ENCODE measurements around the gene ACE.

Gene ACE

GRCh38 chr17:63476854-63477479 lies at the start of gene ACE:
Gene ACE (plus strand): TSS chr17:63477061. CDS start chr17:63477095, 34 bp downstream.
- FAIRE-seq, result no peak

- no peak for FAIRE-seq
Measured at GRCh38 chr17:63429766-63430165, 47.1 kb upstream of the ACE start.

GRCh38 chr17:63430223-63430622 lies 46.6 kb upstream of the ACE start:
- FAIRE-seq, result no peak

- no peak for FAIRE-seq
Measured at GRCh38 chr17:63431618-63431938, 45.3 kb upstream of the ACE start.

- no peak for FAIRE-seq
Measured at GRCh38 chr17:63431939-63432804, 44.7 kb upstream of the ACE start.

GRCh38 chr17:63433746-63434591 lies 42.9 kb upstream of the ACE start:
- no peak for FAIRE-seq

GRCh38 chr17:63434951-63435571 lies 41.8 kb upstream of the ACE start:
- FAIRE-seq, result no peak

- no peak for FAIRE-seq
Measured at GRCh38 chr17:63435681-63436522, 41.0 kb upstream of the ACE start.

- no peak for FAIRE-seq
Measured at GRCh38 chr17:63436523-63437110, 40.2 kb upstream of the ACE start.

- FAIRE-seq, result no peak
Measured at GRCh38 chr17:63437287-63438091, 39.4 kb upstream of the ACE start.

GRCh38 chr17:63438092-63439051 lies 38.5 kb upstream of the ACE start:
- no peak for FAIRE-seq

GRCh38 chr17:63439687-63440086 lies 37.2 kb upstream of the ACE start:
- no peak for FAIRE-seq

GRCh38 chr17:63440127-63440769 lies 36.6 kb upstream of the ACE start:
- FAIRE-seq, result no peak

- FAIRE-seq, result no peak
Measured at GRCh38 chr17:63440770-63441335, 36.0 kb upstream of the ACE start.

- no peak for FAIRE-seq
Measured at GRCh38 chr17:63441654-63442053, 35.2 kb upstream of the ACE start.

GRCh38 chr17:63442074-63442473 lies 34.8 kb upstream of the ACE start:
- no peak for FAIRE-seq

- FAIRE-seq, result no peak
Measured at GRCh38 chr17:63442549-63443035, 34.3 kb upstream of the ACE start.

GRCh38 chr17:63443053-63443452 lies 33.8 kb upstream of the ACE start:
- no peak for FAIRE-seq

- no peak for FAIRE-seq
Measured at GRCh38 chr17:63444457-63444856, 32.4 kb upstream of the ACE start.
